HUES6 (cell line): Measurements from ENCODE around the gene NRXN3.
"Not testable (repeated sequence)": the region's sequence is repeated elsewhere in the genome, so short reads cannot be mapped to it uniquely, and the experiment has no call there.

Experiments used
- H3K27ac ChIP-seq: 2 replicates; pipeline ENCODE4 v1.7.0; 2013; ENCODE audit warnings: low read depth, mild to moderate bottlenecking, low read length, inconsistent platforms
- H3K27me3 ChIP-seq: 2 replicates; pipeline ENCODE4 v1.6.1; 2013; ENCODE audit warnings: low read length; ENCODE audit not compliant: control insufficient read depth, insufficient read depth
- H3K36me3 ChIP-seq: 2 replicates; pipeline ENCODE4 v1.6.1; 2013; ENCODE audit warnings: low read length; ENCODE audit not compliant: control insufficient read depth, insufficient read depth
- H3K4me1 ChIP-seq: 2 replicates; pipeline ENCODE4 v1.6.1; 2013; ENCODE audit warnings: low read length; ENCODE audit not compliant: control insufficient read depth, insufficient read depth
- H3K4me3 ChIP-seq: 2 replicates; pipeline ENCODE4 v1.5.1; 2013; ENCODE audit warnings: low read depth, low read length
- H3K9ac ChIP-seq: one replicate; pipeline ENCODE4 v1.6.1; 2013; ENCODE audit warnings: mild to moderate bottlenecking, low read length
- H3K9me3 ChIP-seq: 2 replicates; pipeline ENCODE4 v1.6.1; 2013; ENCODE audit warnings: low read depth, low read length; ENCODE audit not compliant: control insufficient read depth, insufficient read depth

NRXN3 gene

GRCh38 chr14:78484028-78484427 is 313.9 kb downstream of the NRXN3 start:
- Histone ChIP-seq H3K4me3 (no peak overlapping the region), H3K9me3 (no peaks in the 10 kb centered on the region), H3K4me1 (peaks cover 15% of the 10 kb centered on the region), H3K36me3 (no peaks in the 10 kb centered on the region), H3K27me3 (no peaks in the 10 kb centered on the region), H3K27ac (no peak overlapping the region), H3K9ac (no peak overlapping the region)

GRCh38 chr14:78486081-78486480 is 315.9 kb downstream of the NRXN3 start:
- Histone ChIP-seq H3K4me1 (peaks cover 15% of the 10 kb centered on the region), H3K36me3 (no peaks in the 10 kb centered on the region), H3K9me3 (no peaks in the 10 kb centered on the region), H3K9ac (no peak overlapping the region), H3K4me3 (no peak overlapping the region), H3K27ac (no peak overlapping the region), H3K27me3 (no peaks in the 10 kb centered on the region)

GRCh38 chr14:78486621-78487020 is 316.4 kb downstream of the NRXN3 start:
- H3K27ac ChIP-seq, result no peak overlapping the region
- H3K36me3 ChIP-seq, result no peaks in the 10 kb centered on the region
- no peak overlapping the region for H3K4me3 ChIP-seq
- H3K27me3 ChIP-seq, result no peaks in the 10 kb centered on the region
- peaks cover 15% of the 10 kb centered on the region for H3K4me1 ChIP-seq
- H3K9me3 ChIP-seq, result no peaks in the 10 kb centered on the region
- no peak overlapping the region for H3K9ac ChIP-seq

GRCh38 chr14:78487573-78487972 is 317.4 kb downstream of the NRXN3 start:
- H3K4me1 ChIP-seq, result peaks cover 15% of the 10 kb centered on the region
- H3K27me3 ChIP-seq, H3K27ac ChIP-seq, H3K4me3 ChIP-seq, H3K9me3 ChIP-seq, H3K36me3 ChIP-seq, H3K9ac ChIP-seq: not testable (repeated sequence)

GRCh38 chr14:78488938-78489337 is 318.8 kb downstream of the NRXN3 start:
- no peaks in the 10 kb centered on the region for H3K27me3 ChIP-seq
- H3K36me3 ChIP-seq, result no peaks in the 10 kb centered on the region
- no peak overlapping the region for H3K27ac ChIP-seq
- no peak overlapping the region for H3K4me3 ChIP-seq
- no peaks in the 10 kb centered on the region for H3K9me3 ChIP-seq
- peaks cover 15% of the 10 kb centered on the region for H3K4me1 ChIP-seq
- no peak overlapping the region for H3K9ac ChIP-seq

GRCh38 chr14:78491048-78491447 is 320.9 kb downstream of the NRXN3 start:
- H3K27me3 ChIP-seq, result no peaks in the 10 kb centered on the region
- H3K4me3 ChIP-seq, result no peak overlapping the region
- no peaks in the 10 kb centered on the region for H3K9me3 ChIP-seq
- H3K4me1 ChIP-seq, result peaks cover 5% of the 10 kb centered on the region
- H3K27ac ChIP-seq, result no peak overlapping the region
- no peaks in the 10 kb centered on the region for H3K36me3 ChIP-seq
- H3K9ac ChIP-seq, result no peak overlapping the region

GRCh38 chr14:78498062-78498595 is 328.0 kb downstream of the NRXN3 start:
- H3K27ac ChIP-seq, result no peak overlapping the region
- no peak overlapping the region for H3K4me3 ChIP-seq
- no peaks in the 10 kb centered on the region for H3K4me1 ChIP-seq
- no peaks in the 10 kb centered on the region for H3K36me3 ChIP-seq
- no peak overlapping the region for H3K9ac ChIP-seq
- no peaks in the 10 kb centered on the region for H3K9me3 ChIP-seq
- H3K27me3 ChIP-seq, result no peaks in the 10 kb centered on the region

- H3K27ac ChIP-seq, result no peak overlapping the region
These were observed 331.7 kb downstream of the NRXN3 start for GRCh38 chr14:78501909-78502308.

GRCh38 chr14:78508023-78508422 is 337.9 kb downstream of the NRXN3 start:
- Histone ChIP-seq H3K27me3 (peaks cover 2% of the 10 kb centered on the region; the same call in 1 of the 2 replicates), H3K36me3 (no peaks in the 10 kb centered on the region), H3K4me3 (no peak overlapping the region), H3K27ac (no peak overlapping the region), H3K9ac (no peak overlapping the region), H3K9me3 (no peaks in the 10 kb centered on the region), H3K4me1 (no peaks in the 10 kb centered on the region)

More at GRCh38 chr14:78501909-78502308, 331.7 kb downstream of the NRXN3 start:
- Histone ChIP-seq H3K9me3 (no peaks in the 10 kb centered on the region), H3K9ac (no peak overlapping the region), H3K4me3 (no peak overlapping the region), H3K36me3 (no peaks in the 10 kb centered on the region), H3K4me1 (no peaks in the 10 kb centered on the region), H3K27me3 (no peaks in the 10 kb centered on the region)

GRCh38 chr14:78509516-78509915 is 339.3 kb downstream of the NRXN3 start:
- H3K4me3 ChIP-seq, result no peak overlapping the region
- H3K36me3 ChIP-seq, result no peaks in the 10 kb centered on the region
- peaks cover 2% of the 10 kb centered on the region; the same call in 1 of the 2 replicates for H3K27me3 ChIP-seq
- H3K9me3 ChIP-seq, result no peaks in the 10 kb centered on the region
- no peak overlapping the region for H3K9ac ChIP-seq
- H3K4me1 ChIP-seq, result no peaks in the 10 kb centered on the region
- no peak overlapping the region for H3K27ac ChIP-seq

- peaks cover 2% of the 10 kb centered on the region; the same call in 1 of the 2 replicates for H3K27me3 ChIP-seq
- H3K4me3 ChIP-seq, result no peak overlapping the region
- H3K9ac ChIP-seq, result no peak overlapping the region
- no peak overlapping the region for H3K27ac ChIP-seq
- H3K36me3 ChIP-seq, result no peaks in the 10 kb centered on the region
- no peaks in the 10 kb centered on the region for H3K4me1 ChIP-seq
- no peaks in the 10 kb centered on the region for H3K9me3 ChIP-seq
These were observed 341.8 kb downstream of the NRXN3 start for GRCh38 chr14:78512021-78512420.

GRCh38 chr14:78519863-78520262 is 349.7 kb downstream of the NRXN3 start:
- H3K9ac ChIP-seq, result no peak overlapping the region
- no peaks in the 10 kb centered on the region for H3K9me3 ChIP-seq
- no peak overlapping the region for H3K27ac ChIP-seq
- no peak overlapping the region for H3K4me3 ChIP-seq
- H3K27me3 ChIP-seq, result no peaks in the 10 kb centered on the region; the same call in 1 of the 2 replicates
- no peaks in the 10 kb centered on the region for H3K4me1 ChIP-seq
- no peaks in the 10 kb centered on the region for H3K36me3 ChIP-seq
